Breast epithelium (tissue), 3 donors: Measurements from ENCODE around the gene METTL17.
"Not testable (repeated sequence)": the region's sequence is repeated elsewhere in the genome, so short reads cannot be mapped to it uniquely, and the experiment has no call there.

Source experiments
- CTCF ChIP-seq, 3 donors: fragments of 450-650 bp; IDR thresholded peaks; one replicate each; pipeline ENCODE4 v1.5.1; 2016 to 2017; ENCODE audit warnings: antibody characterized with exemption in 3 of 3, mild to moderate bottlenecking in 3 of 3, moderate library complexity in 3 of 3
- POLR2A ChIP-seq: fragments of 450-650 bp; IDR thresholded peaks from one replicate; pipeline ENCODE4 v1.6.1; 2016; ENCODE audit warnings: antibody characterized with exemption, mild to moderate bottlenecking, moderate library complexity
- POLR2AphosphoS5 ChIP-seq, 3 donors: sonication (generic); formaldehyde crosslinking; IDR thresholded peaks; one replicate each; pipeline ENCODE4 v1.6.1; 2017; ENCODE audit warnings: antibody characterized with exemption in 3 of 3

GRCh38 chr14:20955538-20955873 is 34.3 kb upstream of the METTL17 start:
- not testable (repeated sequence) for TF ChIP-seq CTCF (IDR thresholded peaks at IDR 0.05); POLR2AphosphoS5 (IDR thresholded peaks at IDR 0.05); POLR2A
